Activated naive CD8-positive, alpha-beta T cell treated with anti-CD3 and anti-CD28 coated beads, Interleukin-2, amount 10 ng/mL, durations not matched to agents 7 days and 5 days (primary cell): Measurements from ENCODE around the gene ALDH1A1. TPM values are rescaled to one million over a fixed set of nuclear protein-coding genes. Genes with fewer than 3 reads are reported as not detected.

ENCODE experiments used
- ATAC-seq: fragments of 150-1000 bp; cut with Tn5 transposase; one replicate; pipeline ENCODE4 v1.10.0; 2021; ENCODE audit warnings: low read depth, moderate library complexity
- POLR2A ChIA-PET: fragments of 350-600 bp; sonication (Branson Sonifier 250); formaldehyde crosslinking; loops from one replicate; lab custom pipeline; 2021; ENCODE audit warnings: antibody characterized with exemption; lab: Charles Lee
- DNase-seq: peaks from one replicate; pipeline ENCODE4 v3.0.0; 2021
- H3K27ac Mint-ChIP-seq: one replicate; pipeline ENCODE4 v1.8.0; 2022; ENCODE audit warnings: mild to moderate bottlenecking, mixed read lengths
- H3K27me3 Mint-ChIP-seq: one replicate; pipeline ENCODE4 v1.8.0; 2022; ENCODE audit warnings: mild to moderate bottlenecking, moderate library complexity, mixed read lengths
- H3K36me3 Mint-ChIP-seq: one replicate; pipeline ENCODE4 v1.8.0; 2021; ENCODE audit warnings: mild to moderate bottlenecking, mixed read lengths
- H3K4me1 Mint-ChIP-seq: one replicate; pipeline ENCODE4 v1.8.0; 2021; ENCODE audit warnings: mixed read lengths
- H3K4me3 Mint-ChIP-seq: one replicate; pipeline ENCODE4 v1.8.0; 2022; ENCODE audit warnings: mild to moderate bottlenecking, moderate library complexity, mixed read lengths
- H3K9me3 Mint-ChIP-seq: one replicate; pipeline ENCODE4 v1.8.0; 2021; ENCODE audit warnings: mixed read lengths
- total RNA-seq, 2 experiments: library from RNA; stranded (reverse); gene quantifications; one replicate each; pipeline ENCODE4 v1.2.3, GENCODE V29; 2021

ALDH1A1 gene
- total RNA-seq, 2 experiments from 2014 or later = 0.69 to 1.3 TPM

- Mint-ChIP-seq H3K36me3 (no peaks in the 10 kb centered on the region), H3K4me1 (no peaks in the 10 kb centered on the region), H3K27ac (no peak overlapping the region), H3K9me3 (no peaks in the 10 kb centered on the region), H3K27me3 (peaks cover 5% of the 10 kb centered on the region), H3K4me3 (no peak overlapping the region)
- ATAC-seq (no peak), DNase-seq (no peak)
- POLR2A ChIA-PET = no interaction called here
Measured at GRCh38 chr9:72898784-72899733, 53.8 kb downstream of the ALDH1A1 start.

- POLR2A ChIA-PET = no interaction called here
- ATAC-seq = no peak
- H3K36me3 Mint-ChIP-seq = no peaks in the 10 kb centered on the region
- no peak overlapping the region for H3K27ac Mint-ChIP-seq
- peaks cover 3% of the 10 kb centered on the region for H3K27me3 Mint-ChIP-seq
- no peak overlapping the region for H3K4me3 Mint-ChIP-seq
- H3K9me3 Mint-ChIP-seq = no peaks in the 10 kb centered on the region
- no peak for DNase-seq
- H3K4me1 Mint-ChIP-seq = no peaks in the 10 kb centered on the region
Measured at GRCh38 chr9:72898360-72898759, 54.5 kb downstream of the ALDH1A1 start.

GRCh38 chr9:72897069-72897649, 55.7 kb downstream of the ALDH1A1 start:
- no peak for DNase-seq
- Mint-ChIP-seq H3K27ac (no peak overlapping the region), H3K27me3 (peaks cover 3% of the 10 kb centered on the region), H3K4me1 (no peaks in the 10 kb centered on the region), H3K36me3 (no peaks in the 10 kb centered on the region), H3K9me3 (no peaks in the 10 kb centered on the region), H3K4me3 (no peak overlapping the region)
- ATAC-seq = no peak
- POLR2A ChIA-PET = no interaction called here

- Mint-ChIP-seq H3K9me3 (no peaks in the 10 kb centered on the region), H3K36me3 (no peaks in the 10 kb centered on the region), H3K4me1 (no peaks in the 10 kb centered on the region), H3K4me3 (no peak overlapping the region), H3K27ac (no peak overlapping the region), H3K27me3 (peaks cover 3% of the 10 kb centered on the region)
- DNase-seq (no peak), ATAC-seq (no peak)
- POLR2A ChIA-PET = no interaction called here
Measured at GRCh38 chr9:72896439-72896838, 56.4 kb downstream of the ALDH1A1 start.

GRCh38 chr9:72895122-72895521, 57.7 kb downstream of the ALDH1A1 start:
- Mint-ChIP-seq H3K27ac (no peak overlapping the region), H3K4me1 (no peaks in the 10 kb centered on the region), H3K9me3 (no peaks in the 10 kb centered on the region), H3K27me3 (peaks cover 2% of the 10 kb centered on the region), H3K4me3 (no peak overlapping the region), H3K36me3 (no peaks in the 10 kb centered on the region)
- POLR2A ChIA-PET = no interaction called here
- ATAC-seq (no peak), DNase-seq (no peak)

GRCh38 chr9:72894342-72894741, 58.5 kb downstream of the ALDH1A1 start:
- Mint-ChIP-seq H3K27ac (no peak overlapping the region), H3K4me1 (no peaks in the 10 kb centered on the region), H3K36me3 (no peaks in the 10 kb centered on the region), H3K9me3 (no peaks in the 10 kb centered on the region), H3K27me3 (peaks cover 2% of the 10 kb centered on the region), H3K4me3 (no peak overlapping the region)
- no peak for ATAC-seq
- POLR2A ChIA-PET = no interaction called here
- no peak for DNase-seq

- Mint-ChIP-seq H3K27me3 (peaks cover 2% of the 10 kb centered on the region), H3K4me1 (no peaks in the 10 kb centered on the region), H3K36me3 (no peaks in the 10 kb centered on the region), H3K27ac (no peak overlapping the region), H3K9me3 (no peaks in the 10 kb centered on the region), H3K4me3 (no peak overlapping the region)
- no peak for DNase-seq
- no peak for ATAC-seq
- POLR2A ChIA-PET = no interaction called here
Measured at GRCh38 chr9:72893437-72893836, 59.4 kb downstream of the ALDH1A1 start.

GRCh38 chr9:72891043-72891442, 61.8 kb downstream of the ALDH1A1 start:
- peaks cover 4% of the 10 kb centered on the region for H3K27me3 Mint-ChIP-seq
- no peak overlapping the region for H3K27ac Mint-ChIP-seq
- ATAC-seq = no peak
- H3K4me3 Mint-ChIP-seq = no peak overlapping the region
- no peak for DNase-seq
- no peaks in the 10 kb centered on the region for H3K9me3 Mint-ChIP-seq
- no peaks in the 10 kb centered on the region for H3K36me3 Mint-ChIP-seq
- no peaks in the 10 kb centered on the region for H3K4me1 Mint-ChIP-seq
- POLR2A ChIA-PET = no interaction called here

- POLR2A ChIA-PET = interaction anchor here (0.6 kb wide), 1 partner anchor 276 kb away, joined by 3 read pairs; no protein-coding TSS in a partner anchor
- Mint-ChIP-seq H3K4me3 (no peak overlapping the region), H3K36me3 (no peaks in the 10 kb centered on the region), H3K4me1 (no peaks in the 10 kb centered on the region), H3K27me3 (peaks cover 6% of the 10 kb centered on the region), H3K9me3 (no peaks in the 10 kb centered on the region), H3K27ac (no peak overlapping the region)
- no peak for DNase-seq
- no peak for ATAC-seq
Measured at GRCh38 chr9:72888943-72889342, 63.9 kb downstream of the ALDH1A1 start.

GRCh38 chr9:72888067-72888466, 64.8 kb downstream of the ALDH1A1 start:
- no peaks in the 10 kb centered on the region for H3K9me3 Mint-ChIP-seq

GRCh38 chr9:72886386-72886785, 66.5 kb downstream of the ALDH1A1 start:
- H3K4me3 Mint-ChIP-seq = no peak overlapping the region
- peaks cover 4% of the 10 kb centered on the region for H3K27me3 Mint-ChIP-seq
- no peaks in the 10 kb centered on the region for H3K9me3 Mint-ChIP-seq
- DNase-seq (no peak), ATAC-seq (no peak)
- H3K27ac Mint-ChIP-seq = no peak overlapping the region
- no peaks in the 10 kb centered on the region for H3K4me1 Mint-ChIP-seq
- no peaks in the 10 kb centered on the region for H3K36me3 Mint-ChIP-seq
- POLR2A ChIA-PET = no interaction called here

More at GRCh38 chr9:72888067-72888466, 64.8 kb downstream of the ALDH1A1 start:
- no peak for DNase-seq
- no peaks in the 10 kb centered on the region for H3K36me3 Mint-ChIP-seq
- H3K4me1 Mint-ChIP-seq = no peaks in the 10 kb centered on the region
- POLR2A ChIA-PET = no interaction called here
- no peak overlapping the region for H3K4me3 Mint-ChIP-seq
- ATAC-seq = no peak
- no peak overlapping the region for H3K27ac Mint-ChIP-seq
- H3K27me3 Mint-ChIP-seq = peaks cover 6% of the 10 kb centered on the region

GRCh38 chr9:72884508-72884907, 68.3 kb downstream of the ALDH1A1 start:
- POLR2A ChIA-PET = no interaction called here
- H3K4me1 Mint-ChIP-seq = no peaks in the 10 kb centered on the region
- no peaks in the 10 kb centered on the region for H3K36me3 Mint-ChIP-seq
- H3K27ac Mint-ChIP-seq = no peak overlapping the region
- DNase-seq = no peak
- H3K4me3 Mint-ChIP-seq = no peak overlapping the region
- H3K27me3 Mint-ChIP-seq = peaks cover 4% of the 10 kb centered on the region
- H3K9me3 Mint-ChIP-seq = no peaks in the 10 kb centered on the region
- ATAC-seq = no peak

GRCh38 chr9:72883875-72884274, 69.0 kb downstream of the ALDH1A1 start:
- Mint-ChIP-seq H3K4me1 (no peaks in the 10 kb centered on the region), H3K36me3 (no peaks in the 10 kb centered on the region), H3K4me3 (no peak overlapping the region), H3K9me3 (no peaks in the 10 kb centered on the region), H3K27me3 (peaks cover 4% of the 10 kb centered on the region), H3K27ac (no peak overlapping the region)
- POLR2A ChIA-PET = no interaction called here
- DNase-seq (no peak), ATAC-seq (no peak)
